GM19193 (cell line): Measurements from ENCODE around the gene ZMIZ1.

Source experiments
- POLR2A ChIP-seq: IDR thresholded peaks from 4 replicates; pipeline ENCODE4 v1.6.1; 2011; ENCODE audit not compliant: insufficient read depth, insufficient read length; ENCODE audit errors: extremely low read depth

ZMIZ1 gene

GRCh38 chr10:79202188-79203013 is 133.6 kb downstream of the ZMIZ1 start:
- TF ChIP-seq POLR2A = no peak

GRCh38 chr10:79203014-79203644 is 134.4 kb downstream of the ZMIZ1 start:
- no peak for TF ChIP-seq POLR2A

GRCh38 chr10:79203833-79204232 is 135.1 kb downstream of the ZMIZ1 start:
- no peak for TF ChIP-seq POLR2A

GRCh38 chr10:79206300-79207095 is 137.7 kb downstream of the ZMIZ1 start:
- no peak for TF ChIP-seq POLR2A

GRCh38 chr10:79207096-79207357 is 138.3 kb downstream of the ZMIZ1 start:
- TF ChIP-seq POLR2A = no peak

- TF ChIP-seq POLR2A = no peak
Measured at GRCh38 chr10:79207726-79208125, 139.0 kb downstream of the ZMIZ1 start.

GRCh38 chr10:79208251-79208983 is 139.7 kb downstream of the ZMIZ1 start:
- no peak for TF ChIP-seq POLR2A

- TF ChIP-seq POLR2A = no peak
Measured at GRCh38 chr10:79209340-79209739, 140.6 kb downstream of the ZMIZ1 start.

GRCh38 chr10:79209831-79210230 is 141.1 kb downstream of the ZMIZ1 start:
- no peak for TF ChIP-seq POLR2A

GRCh38 chr10:79210672-79211071 is 141.9 kb downstream of the ZMIZ1 start:
- TF ChIP-seq POLR2A = no peak

GRCh38 chr10:79211616-79212015 is 142.8 kb downstream of the ZMIZ1 start:
- TF ChIP-seq POLR2A = no peak

- TF ChIP-seq POLR2A = no peak
Measured at GRCh38 chr10:79215531-79215930, 146.8 kb downstream of the ZMIZ1 start.

- TF ChIP-seq POLR2A = no peak
Measured at GRCh38 chr10:79219322-79219957, 150.7 kb downstream of the ZMIZ1 start.

- TF ChIP-seq POLR2A = no peak
Measured at GRCh38 chr10:79220307-79220706, 151.5 kb downstream of the ZMIZ1 start.
